NT2/D1 (cell line): ENCODE measurements around the gene SESTD1.
"Not testable (repeated sequence)": the region's sequence is repeated elsewhere in the genome, so short reads cannot be mapped to it uniquely, and the experiment has no call there.

ENCODE experiments used
- DNase-seq: peaks from one replicate; pipeline ENCODE4 v3.0.0-alpha.2; 2011; ENCODE audit warnings: low read depth, low spot score
- H3K27me3 ChIP-seq: 2 replicates; pipeline ENCODE4 v1.6.0; 2011; ENCODE audit warnings: mild to moderate bottlenecking; ENCODE audit not compliant: insufficient read length, insufficient read depth
- H3K36me3 ChIP-seq: 2 replicates; pipeline ENCODE4 v1.6.1; 2011; ENCODE audit warnings: mild to moderate bottlenecking, low read length, mixed read lengths; ENCODE audit not compliant: insufficient read depth, insufficient read length
- H3K4me1 ChIP-seq: 2 replicates; pipeline ENCODE4 v1.5.1; 2011; ENCODE audit not compliant: insufficient read depth, insufficient read length
- H3K4me3 ChIP-seq: 2 replicates; pipeline ENCODE4 v1.5.1; 2011; ENCODE audit warnings: low read depth; ENCODE audit not compliant: insufficient read length
- H3K9ac ChIP-seq: 2 replicates; pipeline ENCODE4 v1.6.0; 2011; ENCODE audit warnings: low read depth; ENCODE audit not compliant: insufficient read length
- H3K9me3 ChIP-seq: 2 replicates; pipeline ENCODE4 v1.5.1; 2011; ENCODE audit warnings: mild to moderate bottlenecking, low read length; ENCODE audit not compliant: insufficient read depth
- SUZ12 ChIP-seq: IDR thresholded peaks from 2 replicates; pipeline ENCODE4 v1.6.1; 2011; ENCODE audit not compliant: insufficient read length, insufficient read depth; ENCODE audit errors: extremely low read depth
- YY1 ChIP-seq: IDR thresholded peaks from 2 replicates; pipeline ENCODE4 v1.6.1; 2011; ENCODE audit not compliant: insufficient read length, insufficient read depth
- ZNF274 ChIP-seq: IDR thresholded peaks from 2 replicates; pipeline ENCODE4 v1.6.1; 2011; ENCODE audit warnings: mild to moderate bottlenecking, low read depth, low read length

The SESTD1 gene

DNA sequence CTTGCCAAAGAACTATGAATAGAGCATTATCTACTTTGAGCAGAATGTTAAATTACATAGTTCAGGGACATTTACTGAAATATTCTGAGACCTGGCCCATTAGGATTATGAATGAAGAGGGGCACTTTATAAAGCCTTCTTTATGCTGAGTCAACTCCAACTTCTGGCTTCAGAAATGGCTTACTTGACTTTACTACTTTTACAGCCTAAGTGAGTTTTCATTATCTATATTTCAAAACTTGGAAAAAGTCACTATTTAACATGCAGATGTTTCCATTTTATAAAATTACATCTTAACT, 37.7 kb downstream of the SESTD1 start:
- Histone ChIP-seq H3K9me3 (no peaks in the 10 kb centered on the region), H3K4me3 (no peak overlapping the region), H3K36me3 (no peaks in the 10 kb centered on the region), H3K9ac (no peak overlapping the region), H3K27me3 (no peaks in the 10 kb centered on the region), H3K4me1 (no peaks in the 10 kb centered on the region)
- DNase-seq = no peak
- TF ChIP-seq YY1 (no peak), SUZ12 (no peak), ZNF274 (no peak)

DNA sequence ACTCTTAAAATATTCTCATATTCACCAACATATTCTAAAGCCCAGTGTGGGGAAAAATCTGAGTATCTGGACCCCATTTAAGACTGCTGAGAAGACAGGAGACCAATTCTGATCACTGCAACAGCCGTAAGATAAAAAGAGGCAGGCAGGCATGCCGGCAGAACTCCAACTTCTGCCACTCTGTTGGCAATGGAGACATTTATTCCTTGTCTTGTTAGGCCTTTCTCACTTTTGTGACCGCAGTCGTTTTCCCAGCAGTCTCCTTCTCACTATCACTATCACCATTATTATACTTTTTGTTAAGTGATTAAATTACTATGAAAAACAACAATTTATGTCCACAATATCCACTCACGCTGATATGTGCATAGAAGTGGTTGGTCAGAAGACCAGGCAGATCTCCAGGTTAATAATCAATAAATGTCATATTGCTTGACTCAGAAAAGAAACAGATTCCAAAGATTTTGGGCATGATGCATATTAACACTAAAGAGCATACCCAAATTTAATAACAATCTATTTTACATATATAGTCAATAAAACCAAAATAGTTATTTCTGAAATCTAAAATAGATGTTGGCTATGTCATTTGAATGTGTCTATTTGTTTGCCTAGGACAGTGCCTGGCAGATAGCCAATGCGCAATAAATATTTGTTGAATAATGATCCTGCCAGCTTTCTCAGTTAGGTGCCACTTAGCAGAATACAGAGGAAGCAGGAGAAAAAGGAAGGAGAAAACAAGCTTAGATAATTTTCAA, 38.2 kb downstream of the SESTD1 start:
- Histone ChIP-seq H3K4me3 (no peak overlapping the region), H3K9me3 (no peaks in the 10 kb centered on the region), H3K4me1 (no peaks in the 10 kb centered on the region), H3K36me3 (no peaks in the 10 kb centered on the region), H3K9ac (no peak overlapping the region), H3K27me3 (no peaks in the 10 kb centered on the region)
- TF ChIP-seq YY1 (no peak), SUZ12 (no peak), ZNF274 (no peak)
- no peak for DNase-seq

DNA sequence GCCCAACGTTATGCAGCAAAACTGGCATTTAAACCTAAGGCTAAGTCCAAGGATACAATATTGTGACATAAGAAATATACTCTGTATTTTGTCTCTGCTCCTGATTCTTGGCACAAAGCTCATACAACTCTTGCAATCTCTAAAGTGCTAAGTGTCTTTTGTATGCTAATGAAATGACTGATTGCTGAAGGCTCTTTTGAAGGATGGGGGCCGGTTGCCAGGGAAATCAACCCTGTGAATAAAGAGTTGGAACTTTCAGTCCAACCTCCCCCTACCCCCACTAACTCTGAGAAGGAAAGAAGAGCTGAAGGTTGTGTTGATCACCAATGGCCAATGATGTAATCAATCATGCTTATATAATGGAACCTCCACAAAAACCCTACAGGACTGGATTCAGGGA, 40.3 kb downstream of the SESTD1 start:
- Histone ChIP-seq H3K4me3 (no peak overlapping the region), H3K27me3 (no peaks in the 10 kb centered on the region), H3K9me3 (no peaks in the 10 kb centered on the region), H3K4me1 (no peaks in the 10 kb centered on the region), H3K9ac (no peak overlapping the region), H3K36me3 (no peaks in the 10 kb centered on the region)
- DNase-seq = no peak
- no peak for TF ChIP-seq YY1
- no peak for TF ChIP-seq ZNF274

DNA sequence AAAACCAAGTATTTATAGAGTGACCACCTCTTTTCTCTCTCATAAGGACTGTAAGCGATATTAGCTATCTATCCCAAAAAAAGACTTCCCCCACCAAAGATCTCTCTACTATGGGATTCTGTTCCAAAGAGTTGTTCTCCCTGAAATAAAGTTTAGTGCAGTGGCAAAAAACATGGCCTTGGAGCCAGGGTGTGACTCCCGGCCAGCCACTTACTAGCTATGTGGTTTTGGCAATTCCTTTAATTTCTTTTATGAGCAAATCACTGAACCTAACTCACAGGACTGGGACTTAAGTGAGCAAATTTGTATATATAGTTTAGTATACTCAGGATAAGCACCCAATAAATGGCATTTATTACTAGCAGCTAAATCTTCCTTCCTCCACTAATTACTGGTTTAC, 42.6 kb downstream of the SESTD1 start:
- Histone ChIP-seq H3K36me3 (no peaks in the 10 kb centered on the region), H3K4me3 (no peak overlapping the region), H3K27me3 (no peaks in the 10 kb centered on the region), H3K4me1 (no peaks in the 10 kb centered on the region), H3K9ac (no peak overlapping the region), H3K9me3 (no peaks in the 10 kb centered on the region)
- no peak for DNase-seq
- TF ChIP-seq SUZ12 (no peak), ZNF274 (no peak), YY1 (no peak)

DNA sequence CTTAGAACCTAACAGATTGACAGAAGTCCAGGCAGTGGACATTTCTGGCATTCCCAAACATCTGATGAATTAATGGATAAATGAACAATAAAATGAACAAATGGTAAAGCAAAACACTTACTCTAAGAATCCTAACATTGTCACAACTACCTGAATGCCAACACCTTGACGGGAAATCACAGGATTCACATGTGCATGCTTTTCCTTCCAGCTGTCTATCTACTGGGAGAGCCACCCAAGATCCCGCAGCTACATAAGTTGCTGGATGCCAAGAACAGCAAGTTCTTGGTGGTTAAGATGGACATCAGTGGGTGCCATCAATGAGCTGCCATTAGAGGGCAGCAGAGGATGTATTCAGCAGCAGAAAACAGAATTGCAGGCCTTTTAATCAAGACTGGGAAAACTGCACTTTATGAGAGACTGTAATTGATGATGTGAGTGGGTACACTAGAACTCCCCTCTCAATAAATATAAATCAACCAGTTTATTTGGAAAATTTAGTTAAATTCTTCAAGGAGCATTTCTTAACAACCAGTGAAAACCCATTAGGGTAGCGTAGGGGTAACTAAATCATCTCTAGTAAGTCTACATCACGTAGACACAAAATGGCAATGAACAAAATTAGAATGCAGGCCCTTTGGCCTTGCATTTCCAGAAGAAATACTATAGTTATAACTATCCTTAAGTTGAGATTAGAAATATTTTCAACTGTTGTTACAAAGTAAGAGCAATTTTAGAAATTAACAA, 45.6 kb downstream of the SESTD1 start:
- Histone ChIP-seq H3K4me1 (no peaks in the 10 kb centered on the region), H3K9ac (no peak overlapping the region), H3K27me3 (no peaks in the 10 kb centered on the region), H3K9me3 (no peaks in the 10 kb centered on the region), H3K36me3 (no peaks in the 10 kb centered on the region), H3K4me3 (no peak overlapping the region)
- TF ChIP-seq SUZ12 = no peak
- no peak for TF ChIP-seq ZNF274
- TF ChIP-seq YY1 = no peak
- DNase-seq = peak; percentile 68

DNA sequence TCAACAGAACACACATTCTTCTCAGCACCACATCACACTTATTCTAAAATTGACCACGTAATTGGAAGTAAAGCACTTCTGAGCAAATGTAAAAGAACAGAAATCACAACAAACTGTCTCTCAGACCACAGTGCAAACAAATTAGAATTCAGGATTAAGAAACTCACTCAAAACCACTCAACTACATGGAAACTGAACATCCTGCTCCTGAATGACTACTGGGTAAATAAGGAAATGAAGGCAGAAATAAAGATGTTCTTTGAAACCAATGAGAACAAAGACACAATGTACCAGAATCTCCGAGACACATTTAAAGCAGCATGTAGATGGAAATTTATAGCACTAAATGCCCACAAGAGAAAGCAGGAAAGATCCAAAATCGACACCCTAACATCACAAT, 50.0 kb downstream of the SESTD1 start:
- H3K4me1 ChIP-seq, DNase-seq, H3K36me3 ChIP-seq, H3K9me3 ChIP-seq, H3K27me3 ChIP-seq, H3K9ac ChIP-seq, H3K4me3 ChIP-seq: not testable (repeated sequence)

DNA sequence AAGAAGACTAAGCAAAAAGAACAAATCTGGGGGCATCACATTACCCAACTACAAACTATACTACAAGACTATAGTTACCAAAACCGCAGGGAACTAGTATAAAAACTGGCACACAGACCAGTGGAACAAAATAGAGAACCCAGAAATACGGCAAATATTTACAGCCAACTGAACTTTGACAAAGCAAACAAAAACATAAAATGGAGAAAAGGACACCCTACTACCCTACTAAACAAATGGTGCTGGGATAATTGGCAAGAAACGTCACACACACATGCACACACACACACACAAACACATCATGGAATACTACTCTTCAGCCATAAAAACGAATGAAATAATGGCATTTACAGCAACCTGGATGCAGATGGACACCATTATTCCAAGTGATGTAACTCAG, 53.3 kb downstream of the SESTD1 start:
- no peak for TF ChIP-seq SUZ12
- TF ChIP-seq ZNF274 = no peak
- no peak for TF ChIP-seq YY1
- H3K4me3 ChIP-seq = no peak overlapping the region

DNA sequence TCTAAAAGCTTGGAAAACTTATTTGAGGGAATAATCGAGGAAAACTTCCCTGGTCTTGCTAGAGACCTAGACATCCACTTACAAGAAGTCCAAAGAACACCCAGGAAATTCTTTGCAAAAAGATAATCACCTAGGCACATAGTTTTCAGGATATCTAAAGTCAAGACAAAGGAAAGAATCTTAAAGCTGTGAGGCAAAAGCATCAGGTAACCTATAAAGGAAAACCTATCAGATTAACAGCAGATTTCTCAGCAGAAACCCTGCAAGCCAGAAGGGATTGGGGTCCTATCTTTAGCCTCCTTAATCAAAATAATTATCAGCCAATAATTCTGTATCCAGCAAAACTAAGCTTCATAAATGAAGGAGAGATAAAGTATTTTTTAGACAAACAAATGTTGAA, 56.4 kb downstream of the SESTD1 start:
- H3K9me3 ChIP-seq, DNase-seq, H3K27me3 ChIP-seq, H3K9ac ChIP-seq, H3K4me1 ChIP-seq, H3K36me3 ChIP-seq, H3K4me3 ChIP-seq: not testable (repeated sequence)

More for the DNA sequence above, 53.3 kb downstream of the SESTD1 start:
- no peaks in the 10 kb centered on the region for H3K27me3 ChIP-seq
- DNase-seq = no peak
- no peaks in the 10 kb centered on the region for H3K36me3 ChIP-seq
- no peak overlapping the region for H3K9ac ChIP-seq
- no peaks in the 10 kb centered on the region for H3K9me3 ChIP-seq
- no peaks in the 10 kb centered on the region for H3K4me1 ChIP-seq
